GM12874 (cell line): ENCODE measurements around the gene EIF3F.

Experiments used
- CTCF ChIP-seq: IDR thresholded peaks from 2 replicates; pipeline ENCODE4 v1.5.1; 2011; ENCODE audit warnings: low read depth, mild to moderate bottlenecking, control low read depth, low read length, moderate library complexity; ENCODE audit not compliant: insufficient read depth

The EIF3F gene

DNA sequence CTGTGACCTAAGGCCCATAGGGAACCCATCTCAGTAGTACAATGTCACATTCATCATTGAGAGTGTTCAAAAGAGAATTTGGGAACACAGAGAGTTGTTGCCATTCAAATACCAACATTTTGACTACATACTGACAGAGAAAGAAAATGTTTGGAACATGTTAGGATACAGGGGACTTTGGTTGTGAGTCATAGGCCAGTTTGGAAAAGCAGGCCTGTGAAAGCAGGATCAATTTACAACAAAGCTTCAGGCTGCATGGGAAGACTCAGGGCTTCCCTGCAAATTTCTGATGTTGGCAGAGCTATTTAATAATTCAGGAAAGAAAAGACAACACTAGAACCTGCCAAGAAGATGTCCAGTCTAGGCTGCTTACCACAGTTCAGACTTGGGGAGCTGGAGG, 22.3 kb upstream of the EIF3F start:
- no peak for TF ChIP-seq CTCF

DNA sequence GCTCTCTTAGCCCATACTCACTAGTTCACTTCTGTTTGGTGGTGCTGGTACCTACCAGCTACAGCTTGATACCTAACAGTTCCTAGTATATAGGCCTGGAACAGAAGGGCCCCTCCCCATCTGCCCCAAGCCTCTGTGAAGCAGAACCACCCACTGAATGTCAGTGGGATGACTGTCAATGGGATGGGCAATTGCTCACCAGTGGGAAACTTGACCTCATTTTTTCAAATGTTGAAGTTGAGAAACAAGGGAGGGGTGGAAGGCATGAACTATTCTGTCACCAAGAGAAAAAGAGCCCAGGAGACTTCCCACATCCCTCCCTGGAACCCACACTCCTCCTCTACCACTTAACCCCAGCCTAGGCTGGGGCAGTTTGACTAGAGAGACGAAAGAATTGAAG, 21.8 kb upstream of the EIF3F start, which contains the start of gene NLRP10:
NLRP10 (minus strand) TSS at position 62 of the 400 bp plus-strand sequence. CDS start 1,952 bp downstream, outside the sequence.
- TF ChIP-seq CTCF, result no peak

GRCh38 chr11:7967097-7967496, 20.0 kb upstream of the EIF3F start:
- no peak for TF ChIP-seq CTCF

GRCh38 chr11:7967826-7968225, 19.3 kb upstream of the EIF3F start:
- no peak for TF ChIP-seq CTCF

DNA sequence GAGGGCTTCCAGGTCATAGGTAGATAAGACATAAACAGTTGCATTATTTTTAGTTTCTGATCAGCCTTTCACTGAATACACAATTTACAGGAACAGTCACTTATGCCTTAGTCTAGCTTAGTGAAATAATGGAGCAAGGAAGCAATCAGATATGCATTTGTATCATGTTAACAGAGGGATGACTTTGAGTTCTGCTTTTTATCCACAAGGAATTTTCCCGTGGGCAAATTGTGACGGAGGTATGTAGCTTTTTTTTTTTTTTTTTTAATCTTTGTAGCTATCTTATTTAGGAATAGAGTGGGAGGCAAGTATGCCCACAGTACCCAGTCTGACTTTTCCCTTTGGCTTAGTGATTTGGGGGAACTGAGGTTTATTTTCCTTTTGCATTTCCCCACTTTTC, 18.5 kb upstream of the EIF3F start:
- no peak for TF ChIP-seq CTCF

DNA sequence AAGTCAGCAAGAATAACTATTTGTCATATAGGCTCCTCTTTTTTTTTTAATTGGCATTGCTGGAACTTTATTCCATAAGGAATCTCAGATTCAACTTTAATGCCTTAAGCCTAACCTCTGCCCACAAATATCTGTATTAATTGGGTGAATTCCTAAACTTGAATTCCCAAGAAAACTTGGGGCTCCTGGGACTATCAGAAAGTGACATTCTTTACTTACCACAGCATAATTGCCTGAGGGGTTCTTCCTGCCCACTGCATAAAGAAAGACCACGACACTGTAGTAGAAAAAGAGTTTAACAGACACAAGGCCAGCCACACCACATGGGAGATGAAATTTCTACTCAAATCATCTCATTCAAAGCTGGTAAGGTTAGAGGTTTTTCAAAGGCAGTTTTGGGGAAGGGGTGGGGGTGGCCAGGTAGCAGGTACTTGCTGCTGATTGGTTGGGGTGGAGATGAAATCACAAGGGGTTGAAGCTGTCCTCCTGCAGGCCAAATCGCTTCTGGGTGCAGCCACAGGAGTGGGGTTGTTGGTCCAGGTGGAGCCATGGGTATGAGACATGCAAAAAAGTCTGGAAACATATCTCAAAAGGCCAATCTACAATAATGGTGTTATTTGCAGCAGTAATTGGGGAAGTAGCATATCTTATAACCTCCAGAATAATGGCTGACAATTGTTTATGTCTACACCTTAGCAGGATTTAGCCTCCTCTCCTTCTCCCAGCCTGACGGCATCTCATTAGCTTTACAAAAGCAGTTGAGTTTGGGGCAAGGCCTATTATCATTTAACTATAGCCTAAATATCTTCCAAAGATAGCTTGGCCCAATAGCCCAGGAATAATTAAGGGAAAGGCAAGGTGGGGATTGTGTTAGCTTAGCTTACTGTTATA, 17.1 kb upstream of the EIF3F start:
- TF ChIP-seq CTCF, result no peak

DNA sequence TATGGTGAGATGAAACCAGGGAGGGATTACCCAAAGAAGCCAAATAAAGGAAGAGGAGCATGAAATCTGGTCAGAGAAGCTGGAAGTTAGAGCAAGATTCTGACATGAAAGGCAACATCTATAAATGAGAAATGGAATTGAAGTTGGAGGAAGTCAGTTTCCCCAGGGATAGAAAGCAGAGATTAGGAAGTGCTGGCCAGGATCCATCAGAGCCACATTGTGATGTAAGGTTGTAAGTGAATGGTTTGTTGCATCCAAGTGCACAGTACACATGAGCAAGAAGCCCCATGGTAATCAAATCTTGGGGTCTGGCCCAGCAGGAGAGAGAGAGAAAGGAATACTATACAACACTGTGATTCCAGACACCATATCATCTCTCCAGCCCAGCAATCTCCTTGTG, 15.3 kb upstream of the EIF3F start:
- no peak for TF ChIP-seq CTCF
